ENCODE data around the gene CCDC85C. TPM values are rescaled to one million over a fixed set of nuclear protein-coding genes. Genes with fewer than 3 reads are reported as not detected.

CCDC85C gene
- total RNA-seq, 1 donor = 0.81 TPM

GRCh38 chr14:99462210-99462609, 141.8 kb downstream of the CCDC85C start:
- no peak for DNase-seq (ENCODE audit: low read depth in 2 of 3, low spot score in 2 of 3)

DNA sequence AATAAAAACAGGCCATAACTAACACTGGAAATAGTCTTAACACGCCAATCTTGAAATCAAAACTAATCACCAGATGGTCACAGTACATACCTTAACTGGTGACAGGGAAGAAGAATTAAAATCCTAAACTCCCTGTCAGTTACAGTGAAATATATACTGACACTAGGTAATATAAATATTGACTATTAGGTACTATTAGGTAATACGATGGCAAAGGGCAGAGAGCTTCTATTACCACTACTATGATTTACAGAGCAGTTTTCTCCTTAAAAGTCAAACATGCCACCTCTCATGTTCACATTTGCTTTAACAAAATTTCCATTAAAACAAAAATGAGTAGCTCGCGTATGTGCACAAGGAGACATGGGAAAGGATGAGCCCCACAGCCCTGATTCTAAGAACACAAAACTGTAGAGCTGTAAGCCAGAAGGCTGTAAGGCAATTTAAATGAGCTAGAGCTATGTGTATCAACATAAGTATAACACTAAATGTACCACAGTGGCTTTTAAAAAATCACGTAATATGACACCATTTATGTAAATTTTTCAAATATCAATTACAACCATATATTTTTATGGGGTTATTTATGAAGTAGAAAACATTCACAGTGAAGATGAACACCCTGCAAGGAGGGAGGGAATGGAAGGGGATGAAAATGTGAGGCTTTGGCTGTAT, 142.5 kb downstream of the CCDC85C start:
- no peak for DNase-seq (ENCODE audit: low read depth in 2 of 3, low spot score in 2 of 3)

DNA sequence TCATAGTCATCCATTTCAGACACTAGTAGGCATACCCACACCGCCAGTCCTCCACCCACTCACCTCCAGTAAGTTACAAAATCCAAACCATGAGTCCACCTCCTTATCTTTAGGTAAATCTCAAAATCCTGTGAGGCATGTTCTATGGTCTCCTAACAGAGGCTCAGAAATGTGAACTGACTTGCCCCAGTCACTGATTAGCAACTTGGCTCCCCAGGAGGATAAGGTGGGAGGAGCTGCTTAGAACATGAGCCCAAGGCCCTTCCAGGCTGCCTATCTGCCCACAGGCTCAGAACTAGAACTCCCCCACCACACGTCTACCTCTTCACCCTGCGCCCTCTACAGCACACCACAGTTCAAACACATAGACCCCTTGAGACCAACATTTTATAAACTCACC, 143.2 kb downstream of the CCDC85C start:
- no peak for DNase-seq (ENCODE audit: low read depth in 2 of 3, low spot score in 2 of 3)

DNA sequence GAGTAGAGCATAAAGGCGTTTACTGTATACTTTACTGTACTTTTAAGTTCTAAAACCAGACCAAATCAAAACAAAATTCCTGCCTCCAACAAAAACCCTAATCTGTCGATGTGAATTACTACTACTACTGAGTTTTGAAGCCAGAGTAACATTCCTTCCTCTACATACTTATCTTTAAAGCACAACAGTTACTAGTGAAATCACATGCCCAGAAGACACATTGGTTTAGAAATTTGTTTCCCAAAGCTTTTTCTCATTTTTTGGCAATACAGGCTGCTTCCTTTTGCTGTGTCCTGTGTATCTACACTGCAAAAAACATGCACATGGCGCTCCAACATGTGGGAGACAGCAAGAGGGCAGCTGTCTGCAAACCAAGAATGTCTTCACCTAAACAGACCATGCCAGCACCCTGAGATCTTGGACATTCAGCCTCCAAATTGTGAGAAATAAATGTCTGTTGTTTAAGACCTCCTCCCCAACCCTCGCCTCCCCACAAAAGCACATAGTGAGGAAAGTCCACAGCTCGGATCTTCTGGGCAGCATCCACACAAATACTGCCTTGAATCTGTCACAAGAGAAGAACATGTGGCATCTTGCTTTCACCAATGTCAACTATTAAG, 144.4 kb downstream of the CCDC85C start:
- no peak for DNase-seq (ENCODE audit: low read depth in 2 of 3, low spot score in 2 of 3)

GRCh38 chr14:99454246-99454645, 149.8 kb downstream of the CCDC85C start:
- DNase-seq (ENCODE audit: low read depth in 2 of 3, low spot score in 2 of 3) = no peak

GRCh38 chr14:99452968-99453367, 151.0 kb downstream of the CCDC85C start:
- no peak for DNase-seq (ENCODE audit: low read depth in 2 of 3, low spot score in 2 of 3)

GRCh38 chr14:99451234-99451633, 152.8 kb downstream of the CCDC85C start:
- no peak for DNase-seq (ENCODE audit: low read depth in 2 of 3, low spot score in 2 of 3)

DNA sequence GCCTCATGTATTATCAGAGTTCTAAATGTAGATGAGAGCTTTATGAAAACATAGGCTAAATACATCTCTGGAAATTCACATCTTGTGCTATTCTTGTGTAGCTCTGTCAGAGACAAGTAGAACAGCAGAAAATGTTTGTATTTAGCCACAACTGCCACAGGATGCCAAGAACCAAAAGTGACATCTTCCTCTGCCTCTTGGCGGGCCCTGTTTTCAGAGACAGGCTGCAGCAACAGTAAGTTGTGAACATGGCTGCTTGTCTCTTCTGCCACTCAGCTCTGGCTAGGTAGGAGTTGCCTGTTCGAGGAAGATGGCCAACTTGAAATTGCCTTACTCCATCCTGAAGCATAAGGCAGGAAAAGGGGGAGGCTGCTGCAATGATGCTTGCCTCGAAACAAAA, 153.7 kb downstream of the CCDC85C start:
- no peak for DNase-seq (ENCODE audit: low read depth in 2 of 3, low spot score in 2 of 3)

Small RNAs within 50 kb of the gene (small RNA-seq; reads per million reads assigned to genes)
- gene RF00019 = not detected

Other genes with a start within 250 kb of the CCDC85C start
- 31.5 TPM for gene SETD3, start 123.3 kb downstream of the CCDC85C start, total RNA-seq
- 26.4 TPM for gene CCNK, start 122.8 kb downstream of the CCDC85C start, total RNA-seq
- gene HHIPL1, start 40.9 kb upstream of the CCDC85C start, total RNA-seq = under 0.01 TPM
- not detected for gene CYP46A1, start 80.1 kb upstream of the CCDC85C start, total RNA-seq
- gene EML1, start 189.2 kb upstream of the CCDC85C start, total RNA-seq = under 0.01 TPM

Measured in hematopoietic multipotent progenitor cell (in vitro differentiated cells).